Activated T-cell treated with anti-CD3 and anti-CD28 coated beads for 48 hours (primary cell): ENCODE measurements around the gene PITPNC1.
"Not testable (repeated sequence)": the region's sequence is repeated elsewhere in the genome, so short reads cannot be mapped to it uniquely, and the experiment has no call there.

Experiments used
- DNase-seq: peaks from one replicate; pipeline ENCODE4 v3.0.0-alpha.2; 2020; ENCODE audit warnings: low read depth

The PITPNC1 gene

DNA sequence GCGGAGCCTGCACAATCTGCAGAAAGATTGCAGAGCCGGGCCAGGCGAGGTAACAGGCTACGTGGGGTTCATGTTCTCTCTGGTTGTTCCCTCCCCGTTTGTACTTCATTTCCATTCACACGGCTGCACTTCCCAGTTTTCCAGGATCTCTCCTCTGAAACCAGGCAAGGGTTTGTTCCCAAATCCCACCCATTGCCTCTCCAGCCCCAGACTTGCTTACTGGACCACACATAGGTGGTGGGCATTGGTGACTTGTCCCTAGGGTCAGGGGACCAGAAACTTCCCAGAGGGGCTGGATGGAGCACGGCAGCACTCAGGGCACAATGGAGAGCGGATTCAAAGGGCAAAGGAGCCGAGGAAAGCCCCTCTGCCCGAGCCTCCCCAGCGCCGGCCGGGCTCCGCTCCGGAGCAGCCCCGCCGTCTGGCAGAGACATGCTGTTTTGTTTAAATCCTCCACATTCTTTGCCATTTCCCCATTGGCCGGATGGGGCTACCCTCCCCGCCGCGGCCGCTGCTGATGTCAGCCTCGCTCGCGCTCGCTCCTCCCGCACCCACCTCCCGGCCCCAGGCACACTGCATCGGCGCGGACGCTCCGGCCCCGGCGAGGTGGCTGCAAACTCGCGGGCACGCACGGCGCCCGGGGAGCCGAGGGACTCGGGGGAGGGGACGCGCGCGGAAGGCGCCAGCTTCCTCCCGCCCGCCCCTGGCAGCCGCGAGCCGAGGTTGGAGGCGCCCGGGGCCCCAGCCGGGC lies at the start of gene PITPNC1:
Gene PITPNC1 (plus strand): TSS at position 545 of the 751 bp plus-strand sequence.
- peak; percentile 87 for DNase-seq

DNA sequence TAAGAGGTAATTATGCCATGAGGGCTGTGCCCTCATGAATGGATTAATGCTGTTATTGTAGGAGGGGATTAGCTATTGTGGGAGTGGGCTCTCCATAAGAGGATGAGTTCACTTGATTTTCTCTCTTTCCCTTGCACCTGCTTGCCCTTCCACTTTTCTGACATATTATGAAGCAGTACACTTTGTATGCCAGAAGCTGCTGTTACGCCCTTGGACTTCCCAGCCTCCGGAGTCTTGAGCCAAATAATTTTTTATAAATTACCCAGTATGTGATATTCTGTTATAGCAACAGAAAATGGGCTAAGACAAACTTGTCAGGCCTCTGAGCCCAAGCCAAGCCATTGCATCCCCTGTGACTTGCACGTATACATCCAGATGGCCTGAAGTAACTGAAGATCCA lies 49.1 kb upstream of the PITPNC1 start:
- no peak for DNase-seq

DNA sequence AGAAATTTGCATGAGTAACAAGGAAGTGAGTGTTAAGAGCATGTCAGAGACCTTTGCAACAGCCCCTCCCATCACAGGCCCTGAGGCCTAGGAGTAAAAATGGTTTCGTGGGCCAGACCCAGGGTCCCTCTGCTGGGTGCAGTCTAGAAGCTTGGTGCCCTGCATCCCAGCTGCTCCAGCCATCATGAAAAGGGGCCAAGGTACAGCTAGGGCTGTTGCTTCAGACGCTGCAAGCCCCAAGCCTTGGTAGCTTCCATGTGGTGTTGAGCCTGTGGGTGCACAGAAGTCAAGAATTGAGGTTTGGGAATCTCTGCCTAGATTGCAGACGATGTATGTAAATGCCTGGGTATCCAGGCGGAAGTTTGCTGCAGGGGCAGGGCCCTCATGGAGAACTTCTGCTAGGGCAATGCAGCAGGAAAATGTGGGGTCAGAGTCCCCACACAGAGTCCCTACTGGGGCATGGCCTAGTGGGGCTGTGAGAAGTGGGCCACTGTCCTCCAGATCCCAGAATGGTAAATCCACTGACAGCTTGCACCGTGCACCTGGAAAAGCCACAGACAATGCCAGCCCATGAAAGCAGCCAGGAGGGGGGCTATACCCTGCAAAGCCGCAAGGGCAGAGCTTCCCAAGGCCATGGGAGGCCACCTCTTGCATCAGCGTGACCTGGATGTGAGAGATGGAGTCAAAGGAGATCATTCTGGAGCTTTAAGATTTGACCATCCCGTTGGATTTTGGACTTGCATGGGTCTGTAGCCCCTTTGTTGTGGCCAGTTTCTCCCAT lies 45.5 kb upstream of the PITPNC1 start:
- DNase-seq: not testable (repeated sequence)

DNA sequence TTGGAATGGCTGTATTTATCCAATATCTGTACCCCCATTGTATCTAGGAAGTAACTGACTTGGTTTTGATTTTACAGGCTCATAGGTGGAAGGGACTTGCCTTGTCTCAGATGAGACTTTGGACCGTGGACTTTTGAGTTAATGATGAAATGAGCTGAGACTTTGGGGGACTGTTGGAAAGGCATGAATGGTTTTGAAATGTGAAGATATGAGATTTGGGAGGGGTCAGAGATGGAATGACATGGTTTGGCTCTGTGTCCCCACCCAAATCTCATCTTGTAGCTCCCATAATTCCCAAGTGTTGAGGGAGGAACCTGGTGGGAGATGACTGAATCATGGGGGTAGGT lies 44.9 kb upstream of the PITPNC1 start:
- DNase-seq: not testable (repeated sequence)

DNA sequence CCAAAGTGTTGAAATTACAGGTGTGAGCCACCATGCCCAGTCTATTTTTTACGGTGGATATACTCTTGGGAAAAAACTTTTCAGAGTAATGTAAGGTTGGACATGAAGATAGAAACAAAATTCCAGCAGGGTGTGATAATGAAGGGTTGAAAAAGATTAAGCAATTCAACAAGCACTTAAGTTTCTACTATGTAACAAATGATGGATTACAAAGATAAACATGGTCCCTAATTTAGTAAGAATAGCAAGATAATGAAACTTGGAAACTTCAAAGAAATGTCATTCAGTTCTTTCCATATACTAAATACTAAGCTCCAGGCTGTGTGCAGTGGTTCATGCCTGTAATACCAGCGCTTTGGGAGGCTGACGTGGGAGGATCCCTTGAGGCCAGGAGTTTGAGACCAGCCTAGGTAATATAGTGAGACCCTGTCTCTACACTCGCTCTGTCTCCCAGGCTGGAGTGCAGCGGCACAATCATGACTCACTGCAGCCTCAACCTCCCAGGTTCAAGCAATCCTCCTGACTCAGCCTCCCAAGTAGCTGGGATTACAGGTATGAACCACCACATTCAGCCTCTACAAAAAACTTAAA lies 41.7 kb upstream of the PITPNC1 start:
- DNase-seq: no peak

DNA sequence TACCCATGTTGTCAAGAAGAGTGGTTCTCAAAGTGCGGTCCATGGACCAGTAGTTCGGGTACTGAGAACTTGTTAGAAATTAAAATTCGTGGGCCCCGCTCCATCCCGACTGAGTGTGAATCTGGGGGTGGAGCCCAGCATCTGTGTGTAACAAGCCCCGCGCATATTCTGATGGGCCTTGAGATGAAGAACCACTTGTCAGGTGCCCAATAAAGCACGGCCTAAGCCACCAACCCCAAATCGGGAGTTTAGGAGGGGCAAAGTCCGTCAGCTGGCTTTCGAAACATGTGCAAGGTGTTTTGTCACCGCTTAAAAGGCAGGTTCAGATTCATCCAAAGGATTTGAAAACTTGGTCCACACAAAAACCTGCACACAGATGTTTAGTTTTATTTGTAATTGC lies 40.2 kb upstream of the PITPNC1 start:
- no peak for DNase-seq

DNA sequence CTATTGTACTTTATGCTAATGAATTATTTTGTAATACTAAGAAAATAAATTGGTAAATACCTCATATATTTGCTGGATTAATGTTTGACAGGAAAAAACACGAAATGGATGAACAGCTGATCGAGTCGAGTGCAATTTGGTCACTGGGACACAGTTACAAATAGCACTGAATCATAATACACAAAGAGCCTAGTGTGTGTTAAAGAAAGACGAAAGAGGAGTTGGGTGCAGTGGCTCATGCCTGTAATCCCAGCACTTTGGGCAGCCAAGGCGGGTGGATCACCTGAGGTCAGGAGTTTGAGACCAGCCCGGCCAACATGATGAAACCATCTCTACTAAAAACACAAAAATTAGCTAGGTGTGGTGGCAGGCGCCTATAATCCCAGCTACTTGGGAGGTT lies 38.7 kb upstream of the PITPNC1 start:
- not testable (repeated sequence) for DNase-seq

DNA sequence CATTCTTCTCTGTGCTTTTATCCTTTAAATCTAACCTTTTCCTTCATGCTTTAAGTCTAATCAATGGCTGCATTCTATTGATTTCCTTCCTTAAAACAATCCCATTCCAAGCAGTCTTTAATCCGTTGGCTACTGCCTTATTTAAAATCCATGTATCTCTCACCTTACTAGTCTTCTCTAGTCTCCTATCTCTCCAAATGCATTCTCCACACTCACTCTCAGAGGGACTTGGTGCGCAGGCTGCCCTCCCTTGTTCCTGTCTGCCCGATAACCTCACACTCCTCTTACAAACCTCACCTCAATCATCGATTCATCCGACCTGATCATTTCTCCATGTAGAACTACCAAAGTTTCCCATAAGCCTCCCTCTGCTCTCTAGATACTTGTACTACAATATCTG lies 33.8 kb upstream of the PITPNC1 start:
- DNase-seq: no peak

DNA sequence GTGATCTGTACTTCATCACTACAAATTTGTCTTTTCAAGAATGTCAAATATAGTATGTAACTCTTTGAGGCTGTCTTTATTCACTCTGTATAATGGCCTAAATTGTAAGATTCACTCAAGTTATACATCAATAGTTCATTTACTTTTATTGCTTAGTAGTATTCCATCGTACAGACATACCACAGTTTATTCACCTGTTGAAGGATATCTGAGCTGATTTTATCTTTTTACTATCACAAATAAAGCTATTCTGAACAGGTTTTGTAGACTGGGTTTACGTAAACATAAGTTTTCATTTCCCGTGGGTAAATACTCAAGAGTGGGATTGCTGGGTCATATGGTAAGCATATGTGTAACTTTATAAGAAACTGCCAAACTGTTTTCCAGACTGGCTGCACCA lies 29.3 kb upstream of the PITPNC1 start:
- DNase-seq: no peak

DNA sequence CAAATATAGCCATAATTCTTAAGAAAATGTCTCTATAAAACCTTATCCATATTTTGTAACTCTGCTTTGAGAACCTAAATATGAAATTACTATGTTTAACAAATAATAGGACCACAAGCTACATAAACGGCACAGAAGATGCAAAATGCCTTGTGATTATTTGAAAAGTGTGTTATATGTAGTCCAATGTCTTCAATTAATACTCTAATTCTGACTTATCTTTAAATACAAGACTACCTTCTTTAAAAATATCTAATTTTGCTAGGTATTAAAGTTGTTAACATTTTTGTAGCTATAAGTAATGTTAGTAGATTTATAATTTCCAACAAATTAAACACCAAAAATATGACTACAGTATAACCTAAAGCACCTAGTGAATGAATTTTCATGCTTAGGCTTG lies 27.7 kb upstream of the PITPNC1 start:
- DNase-seq: no peak

DNA sequence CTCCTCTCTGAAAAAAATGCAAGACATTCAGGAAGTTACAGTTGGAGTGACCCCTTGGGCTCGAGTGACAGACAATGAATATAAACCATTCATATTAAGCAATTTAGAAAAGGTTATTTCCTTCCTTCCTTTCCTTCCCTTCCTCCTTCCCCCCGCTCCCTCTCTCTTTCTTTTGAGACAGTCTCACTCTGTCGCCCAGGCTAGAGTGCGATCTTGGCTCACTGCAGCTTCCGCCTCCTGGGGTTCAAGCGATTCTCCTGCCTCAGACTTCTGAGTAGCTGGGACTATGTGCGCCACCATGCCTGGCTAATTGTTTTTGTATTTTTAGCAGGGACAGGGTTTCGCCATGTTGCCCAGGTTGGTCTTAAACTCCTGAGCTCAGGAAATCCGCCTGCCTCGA lies 23.9 kb upstream of the PITPNC1 start:
- no peak for DNase-seq

DNA sequence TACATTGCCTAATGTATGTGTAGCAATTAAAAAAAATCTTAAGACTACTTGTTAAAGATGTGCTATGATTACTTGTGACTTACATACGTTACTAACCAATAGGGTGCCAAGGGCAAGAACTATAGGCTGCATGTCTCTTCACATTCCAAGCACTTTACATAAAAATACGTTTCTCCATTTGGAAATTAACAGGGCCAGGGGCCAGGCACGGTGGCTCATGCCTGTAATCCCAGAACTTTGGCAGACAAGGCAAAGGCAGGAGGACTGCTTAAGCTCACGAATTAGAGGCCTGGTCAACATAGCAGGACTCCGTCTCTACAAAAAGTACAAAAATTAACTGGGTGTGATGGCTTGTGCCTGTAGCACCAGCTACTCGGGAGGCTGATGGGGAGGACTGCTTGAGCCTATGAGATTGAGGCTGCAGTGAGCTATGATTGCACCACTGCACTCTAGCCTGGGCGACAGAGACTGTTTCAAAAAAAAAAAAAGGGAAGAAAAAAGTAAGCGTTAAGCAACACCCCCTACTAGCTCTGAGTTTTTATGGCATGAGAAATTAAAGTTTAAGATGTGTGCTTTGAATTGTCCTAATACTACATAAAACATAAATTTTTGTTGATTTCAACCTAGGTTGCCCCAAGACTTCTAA lies 23.0 kb upstream of the PITPNC1 start:
- DNase-seq: no peak

DNA sequence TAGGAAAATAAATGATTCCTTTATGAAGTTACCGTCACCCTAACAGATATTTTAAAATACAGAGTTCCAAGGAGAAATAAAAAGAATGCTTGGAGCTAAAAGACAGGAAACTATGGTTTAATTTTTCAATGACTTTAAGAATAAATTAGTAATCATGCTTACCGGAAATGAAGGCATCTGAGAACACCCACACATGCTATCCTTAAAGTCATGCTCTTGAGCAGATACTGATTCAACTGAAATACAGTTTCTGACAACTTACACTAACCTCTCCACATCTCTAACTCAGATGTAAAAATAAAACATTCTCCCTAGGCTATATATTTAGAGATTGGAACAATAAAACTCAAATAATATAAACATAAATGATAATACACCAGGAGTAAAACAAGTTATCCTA lies 18.5 kb upstream of the PITPNC1 start:
- no peak for DNase-seq

DNA sequence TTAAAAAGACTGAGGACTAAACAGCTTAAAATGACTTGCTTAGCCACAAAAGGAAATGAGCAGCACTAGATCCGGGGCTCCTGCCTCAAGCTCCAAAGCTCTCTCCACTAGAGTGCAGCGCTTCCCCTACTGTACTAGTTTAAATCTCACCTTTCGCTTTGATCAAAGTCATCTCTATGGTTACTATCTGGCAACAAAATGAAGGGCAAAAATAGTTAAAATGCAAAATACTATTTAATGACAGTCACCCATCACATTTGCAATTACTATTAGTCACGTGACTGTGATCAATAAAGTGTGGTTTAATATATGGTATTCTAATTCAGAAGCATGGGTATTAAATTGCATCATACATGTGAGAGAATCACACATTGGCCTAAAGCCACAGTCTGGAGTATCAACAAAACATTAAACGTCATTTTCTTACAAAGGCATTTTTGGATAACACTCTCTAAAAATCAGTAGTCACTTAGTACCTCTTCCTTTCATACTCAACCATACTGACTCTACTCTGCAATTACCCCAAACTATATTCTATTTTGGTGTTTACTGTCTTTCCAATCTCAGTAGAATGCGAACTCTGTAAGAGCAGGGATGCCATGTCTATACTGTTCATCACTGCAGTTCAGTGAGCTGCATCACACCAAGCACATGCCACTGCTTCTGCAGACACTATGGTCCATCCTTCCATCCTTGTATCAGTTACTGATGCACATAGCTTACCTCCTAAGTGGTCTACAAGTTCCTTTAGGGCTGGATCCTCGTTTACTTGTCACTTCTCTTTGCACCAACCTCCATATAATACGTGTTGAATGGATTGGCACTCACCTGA lies 16.9 kb upstream of the PITPNC1 start:
- peak; percentile 38 for DNase-seq

DNA sequence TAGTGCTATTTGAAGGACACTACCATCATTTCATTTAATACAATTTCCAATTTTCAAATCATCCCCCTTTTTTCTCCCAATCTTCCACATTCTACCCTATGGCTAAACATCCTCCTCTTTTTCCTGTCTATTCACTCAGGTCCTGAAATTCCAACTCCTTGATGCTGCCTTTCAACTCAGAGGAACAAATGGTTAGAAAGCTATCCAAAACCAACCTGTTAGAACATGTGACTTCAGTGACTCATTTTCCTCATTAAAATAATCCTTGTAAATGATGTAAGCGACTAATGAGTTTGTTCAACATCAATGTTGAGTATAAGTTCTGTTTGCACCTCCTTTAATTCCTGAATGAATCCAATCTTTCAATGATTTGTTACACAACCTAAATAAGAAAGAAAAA lies 16.2 kb upstream of the PITPNC1 start:
- DNase-seq: no peak

DNA sequence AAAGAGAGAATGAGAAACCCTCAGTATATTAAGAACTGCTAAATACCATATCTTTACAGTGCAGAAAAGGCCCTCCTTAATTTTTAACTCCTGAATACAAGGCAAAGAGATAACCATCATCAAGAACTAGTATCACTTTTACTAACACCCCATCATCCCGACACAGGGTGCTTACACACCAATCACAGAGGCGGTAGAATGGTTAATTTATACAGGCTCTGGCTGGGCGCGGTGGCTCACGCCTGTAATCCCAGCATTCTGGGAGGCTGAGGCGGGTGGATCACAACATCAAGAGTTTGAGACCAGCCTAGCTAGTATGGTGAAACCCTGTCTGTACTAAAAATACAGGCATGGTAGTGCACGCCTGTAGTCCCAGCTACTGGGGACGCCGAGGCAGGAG lies 14.9 kb upstream of the PITPNC1 start:
- DNase-seq: peak; percentile 15

DNA sequence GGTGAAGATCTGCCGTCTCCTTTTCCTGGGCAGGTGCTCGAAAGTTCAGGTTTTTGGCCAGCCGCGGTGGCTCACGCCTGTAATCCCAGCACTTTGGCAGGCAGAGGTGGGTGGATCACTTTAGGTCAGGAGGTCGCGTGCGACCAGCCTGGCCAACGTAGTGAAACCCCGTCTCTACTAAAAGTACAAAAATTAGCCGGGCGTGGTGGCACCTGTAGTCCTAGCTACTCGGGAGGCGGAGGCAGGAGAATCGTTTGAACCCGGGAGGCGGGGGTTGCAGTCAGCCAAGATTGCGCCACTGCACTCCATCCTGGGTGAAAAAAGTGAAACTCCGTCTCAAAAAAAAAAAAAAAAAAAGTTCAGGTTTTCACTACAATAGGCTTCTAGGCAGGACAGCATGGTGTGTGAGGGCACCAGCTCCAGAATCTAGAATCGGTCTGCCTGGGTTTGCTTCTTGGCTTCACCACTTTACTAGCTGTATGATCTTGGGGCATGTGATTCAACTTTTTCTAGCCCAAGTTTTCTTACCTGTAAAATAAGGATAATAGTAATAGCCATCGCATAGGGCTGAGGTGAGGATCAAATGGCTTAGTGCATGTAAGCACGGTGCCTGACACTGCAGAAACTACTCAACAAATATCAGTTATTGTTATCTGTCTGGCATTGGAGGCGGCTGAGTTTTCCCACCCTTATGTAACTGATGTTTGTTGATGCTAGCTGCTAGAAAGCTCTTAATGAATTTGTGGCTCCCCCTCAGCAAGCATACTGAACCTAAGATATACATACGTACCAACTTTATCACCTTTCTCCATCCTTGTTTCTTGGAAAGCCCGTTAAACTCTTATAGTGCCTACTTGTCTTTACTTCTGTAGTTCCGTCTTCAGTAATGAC lies 12.0 kb upstream of the PITPNC1 start:
- DNase-seq: no peak

DNA sequence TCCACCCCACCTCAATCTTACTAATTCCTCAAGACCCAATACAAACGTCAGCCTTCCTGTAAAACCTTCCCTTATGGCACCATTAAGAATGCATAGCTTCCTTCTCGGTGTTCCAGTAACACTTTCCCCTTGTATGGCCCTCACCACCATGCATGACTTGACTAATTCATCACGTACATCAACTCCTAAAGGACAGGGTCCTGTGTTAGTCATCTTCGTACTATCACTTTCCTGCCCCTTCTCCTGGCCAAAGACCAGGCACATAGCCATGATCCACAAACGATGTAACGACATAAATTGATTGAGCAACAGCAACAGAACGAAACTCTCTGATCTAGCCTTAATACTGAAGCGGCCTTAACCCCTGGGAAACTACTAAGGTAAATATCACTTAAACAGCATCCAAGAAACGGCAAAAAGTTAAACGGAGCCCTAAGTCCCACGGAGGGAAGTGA lies 11.3 kb upstream of the PITPNC1 start:
- no peak for DNase-seq

DNA sequence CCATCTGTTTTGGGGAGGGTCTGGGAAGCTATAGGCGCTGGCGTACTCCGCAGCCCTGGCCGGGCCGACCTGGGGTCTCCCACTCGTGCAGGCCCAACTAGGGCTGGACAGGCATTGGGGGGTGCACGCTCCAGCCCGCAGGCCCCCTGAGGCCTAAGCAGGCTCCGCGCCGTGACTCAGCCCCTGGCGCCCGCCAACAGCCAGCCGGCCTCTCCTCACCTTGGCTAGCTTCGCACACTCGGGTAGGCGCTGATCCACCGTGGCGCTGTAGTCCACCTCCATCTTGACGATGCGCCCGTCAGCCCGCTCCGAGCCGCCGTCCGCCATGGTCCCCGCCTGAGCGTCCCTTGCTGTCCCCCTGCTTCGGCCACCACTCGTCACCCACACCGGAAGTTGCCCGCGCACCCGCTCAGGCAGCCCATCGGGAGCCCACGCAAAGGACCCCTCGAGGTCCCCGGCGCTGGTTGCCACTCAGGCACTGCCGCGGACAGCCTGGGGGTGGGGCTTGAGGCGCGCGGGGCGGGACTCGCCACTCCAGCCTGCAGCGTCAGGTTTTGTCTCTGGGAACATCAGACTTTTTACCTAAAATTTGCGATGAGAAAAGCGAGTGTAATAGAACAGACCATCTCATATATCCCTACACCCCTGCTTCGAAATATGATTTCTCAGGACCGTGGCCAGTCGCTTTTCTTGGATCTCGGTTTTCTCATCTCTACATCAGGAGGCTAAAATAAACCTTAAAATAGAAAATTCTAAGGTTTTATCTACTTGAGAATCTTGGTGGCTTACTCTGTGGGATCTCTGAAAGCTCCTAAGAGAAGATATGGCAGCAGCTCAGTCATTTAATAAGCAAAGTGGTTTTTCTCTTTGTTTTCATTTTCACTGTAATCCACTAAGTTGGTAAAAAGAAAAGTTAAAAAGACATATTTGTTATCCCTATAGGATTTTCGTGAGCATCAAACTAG lies 10.6 kb upstream of the PITPNC1 start, which contains the start of gene PSMD12:
Gene PSMD12 (minus strand): TSS at position 385 of the 965 bp plus-strand sequence. CDS start 58 bp downstream, at position 327.
- peak; percentile 95 for DNase-seq
